Small intestine (tissue), 7 donors: Measurements from ENCODE around the gene CLPTM1. TPM values are rescaled to one million over a fixed set of nuclear protein-coding genes. Genes with fewer than 3 reads are reported as not detected.
"Not testable (repeated sequence)": the region's sequence is repeated elsewhere in the genome, so short reads cannot be mapped to it uniquely, and the experiment has no call there.

Experiments
- DNase-seq, 2 donors: peaks; one replicate each; pipeline versions ENCODE4 v3.0.0 to v3.0.0-alpha.2; 2013
- FAIRE-seq: peaks from 2 replicates; lab custom pipeline; 2012; peaks lifted over from hg19 to GRCh38; lab: Jason Lieb, UNC
- H3K27ac ChIP-seq, 3 donors: one replicate each; pipeline ENCODE4 v1.5.1; 2013; ENCODE audit warnings: low read length in 2 of 3, mild to moderate bottlenecking in 2 of 3, control low read depth in 1 of 3, inconsistent platforms in 1 of 3, low read depth in 1 of 3, moderate library complexity in 1 of 3
- H3K27me3 ChIP-seq, 3 donors: one replicate each; pipeline ENCODE4 v1.6.1; 2013; ENCODE audit warnings: low read length in 3 of 3, inconsistent platforms in 1 of 3; ENCODE audit not compliant: control insufficient read depth in 3 of 3, insufficient read depth in 3 of 3
- H3K36me3 ChIP-seq, 3 donors: one replicate each; pipeline ENCODE4 v1.6.1; 2013; ENCODE audit warnings: low read length in 3 of 3, inconsistent platforms in 1 of 3, low read depth in 1 of 3, mild to moderate bottlenecking in 1 of 3, moderate library complexity in 1 of 3; ENCODE audit not compliant: control insufficient read depth in 3 of 3, insufficient read depth in 2 of 3
- H3K4me1 ChIP-seq, 3 donors: one replicate each; pipeline ENCODE4 v1.6.1; 2013; ENCODE audit warnings: low read length in 2 of 3, inconsistent platforms in 1 of 3, low read depth in 1 of 3, mild to moderate bottlenecking in 1 of 3, moderate library complexity in 1 of 3; ENCODE audit not compliant: control insufficient read depth in 3 of 3, insufficient read depth in 2 of 3
- H3K4me3 ChIP-seq, 3 donors: one replicate each; pipeline ENCODE4 v1.5.1; 2013; ENCODE audit warnings: low read length in 3 of 3, control low read depth in 1 of 3, inconsistent platforms in 1 of 3, low read depth in 1 of 3, mild to moderate bottlenecking in 1 of 3, moderate library complexity in 1 of 3
- H3K9me3 ChIP-seq, 2 donors: one replicate each; pipeline ENCODE4 v1.6.1; 2013; ENCODE audit warnings: low read depth in 1 of 2, low read length in 1 of 2; ENCODE audit not compliant: control insufficient read depth in 2 of 2, insufficient read depth in 1 of 2
- WGBS, 3 donors: extraction: QIAGEN DNeasy Blood & Tissue Kit; methylation state at CpG; one replicate each; pipeline ENCODE4 v1.1.7; 2013; 5-methylcytosine and 5-hydroxymethylcytosine counted together
- polyA plus RNA-seq, 4 donors: library from polyadenylated mRNA; stranded (reverse) in 3 of 4; unstranded in 1 of 4; fragments of 200-250 nt in 3 of 4; fragments of 120-200 nt in 1 of 4; gene quantifications; one replicate each; pipeline versions ENCODE4 v1.2.1 to v1.2.3, GENCODE V29; 2013
- donor health status: healthy with polysubstance abuse.
- donor health status: control.
- donor health status: control.
- donor health status: Bipolar disorder and iron deficiency.
- donor health status: healthy.

Gene CLPTM1
- polyA plus RNA-seq, 4 donors: 63.0 to 101 (median 80.9) TPM

GRCh38 chr19:44999131-44999925 is 44.1 kb downstream of the CLPTM1 start:
- FAIRE-seq, H3K9me3 ChIP-seq, H3K27me3 ChIP-seq, H3K4me1 ChIP-seq, H3K4me3 ChIP-seq, H3K27ac ChIP-seq, DNase-seq: not testable (repeated sequence)
- peaks cover 0 to 13% (median 0%) of the 10 kb centered on the region in 3 donors for H3K36me3 ChIP-seq
- 69 to 79% (median 70%) methylated on average over 12 of the region's 12 CpGs for WGBS, 3 donors

GRCh38 chr19:45000665-45001064 is 45.5 kb downstream of the CLPTM1 start:
- DNase-seq, FAIRE-seq, H3K27me3 ChIP-seq, H3K9me3 ChIP-seq: not testable (repeated sequence)
- H3K4me3 ChIP-seq: peak overlapping the region in 1 of 3 donors; percentile 22
- H3K27ac ChIP-seq: peak overlapping the region in 2 of 3 donors; percentile 39 to 86
- peaks cover 0 to 13% (median 0%) of the 10 kb centered on the region in 3 donors for H3K36me3 ChIP-seq
- WGBS, 3 donors: 47 to 67% (median 60%) methylated on average over 19 of the region's 19 CpGs
- peaks cover 2 to 16% (median 6%) of the 10 kb centered on the region in 3 donors for H3K4me1 ChIP-seq

- FAIRE-seq (no peak), DNase-seq (peak; percentile 91 to 94)
- Histone ChIP-seq H3K4me1 (peaks cover 2 to 21% (median 6%) of the 10 kb centered on the region in 3 donors), H3K9me3 (no peaks in the 10 kb centered on the region), H3K27me3 (no peaks in the 10 kb centered on the region), H3K4me3 (peak within 1 kb of the TSS; percentile 66 to 94 (median 90)), H3K36me3 (peaks cover 0 to 12% (median 3%) of the 10 kb centered on the region in 3 donors), H3K27ac (peak within 1 kb of the TSS; percentile 97 to 99 (median 99))
- whole genome bisulfite sequencing, 3 donors: 1 to 2% (median 2%) methylated on average over 32 to 79 of the region's 79 CpGs
These were observed 46.0 kb downstream of the CLPTM1 start, which contains the start of gene RELB for GRCh38 chr19:45001087-45001739. TSS of gene RELB (plus strand) at chr19:45001464. CDS start at chr19:45001580, 116 bp downstream.

- no peak for FAIRE-seq
- 92 to 93% (median 92%) methylated on average over 4 of the region's 4 CpGs for WGBS, 3 donors
These were observed 48.3 kb downstream of the CLPTM1 start for GRCh38 chr19:45003485-45003884.

GRCh38 chr19:45005787-45006186 is 50.6 kb downstream of the CLPTM1 start:
- H3K27me3 ChIP-seq: no peaks in the 10 kb centered on the region
- DNase-seq (peak; percentile 86 to 96), FAIRE-seq (peak; percentile 76)
- peaks cover 5 to 53% (median 7%) of the 10 kb centered on the region in 3 donors for H3K4me1 ChIP-seq
- 25 to 60% (median 33%) methylated on average over 9 of the region's 9 CpGs for WGBS, 3 donors
- no peaks in the 10 kb centered on the region for H3K9me3 ChIP-seq
- H3K36me3 ChIP-seq: peaks cover 0 to 18% (median 5%) of the 10 kb centered on the region in 3 donors
- no peak overlapping the region for H3K4me3 ChIP-seq
- H3K27ac ChIP-seq: peak overlapping the region; percentile 91 to 96 (median 92)

More at GRCh38 chr19:45003485-45003884, 48.3 kb downstream of the CLPTM1 start:
- Histone ChIP-seq H3K27ac (no peak overlapping the region), H3K36me3 (peaks cover 0 to 13% (median 5%) of the 10 kb centered on the region in 3 donors), H3K4me1 (peaks cover 2 to 43% (median 6%) of the 10 kb centered on the region in 3 donors), H3K4me3 (no peak overlapping the region), H3K27me3 (no peaks in the 10 kb centered on the region), H3K9me3 (no peaks in the 10 kb centered on the region)
- no peak for DNase-seq

- Histone ChIP-seq H3K27me3 (no peaks in the 10 kb centered on the region), H3K4me1 (peaks cover 2 to 44% (median 5%) of the 10 kb centered on the region in 3 donors), H3K4me3 (peak overlapping the region in 1 of 3 donors; percentile 32), H3K9me3 (no peaks in the 10 kb centered on the region), H3K36me3 (peaks cover 2 to 26% (median 5%) of the 10 kb centered on the region in 3 donors), H3K27ac (peak overlapping the region; percentile 84 to 96 (median 86))
- DNase-seq (peak; percentile 89 to 96), FAIRE-seq (no peak)
- WGBS, 3 donors: 23 to 59% (median 37%) methylated on average over 10 of the region's 10 CpGs
These were observed 53.4 kb downstream of the CLPTM1 start for GRCh38 chr19:45008552-45008951.

GRCh38 chr19:45009625-45010255 is 54.6 kb downstream of the CLPTM1 start:
- Histone ChIP-seq H3K36me3 (peaks cover 4 to 28% (median 5%) of the 10 kb centered on the region in 3 donors), H3K4me1 (peaks cover 2 to 44% (median 5%) of the 10 kb centered on the region in 3 donors), H3K27ac (peak overlapping the region in 1 of 3 donors; percentile 6), H3K27me3 (no peaks in the 10 kb centered on the region), H3K4me3 (no peak overlapping the region), H3K9me3 (no peaks in the 10 kb centered on the region)
- FAIRE-seq (no peak), DNase-seq (no peak)
- WGBS, 3 donors: 83 to 92% (median 90%) methylated on average over 9 of the region's 9 CpGs

- Histone ChIP-seq H3K4me3 (no peak overlapping the region), H3K4me1 (peaks cover 0 to 41% (median 5%) of the 10 kb centered on the region in 3 donors), H3K27me3 (no peaks in the 10 kb centered on the region), H3K9me3 (no peaks in the 10 kb centered on the region), H3K27ac (no peak overlapping the region), H3K36me3 (peaks cover 4 to 29% (median 5%) of the 10 kb centered on the region in 3 donors)
- 66 to 83% (median 70%) methylated on average over 6 of the region's 6 CpGs for WGBS, 3 donors
- DNase-seq (no peak), FAIRE-seq (no peak)
These were observed 55.1 kb downstream of the CLPTM1 start for GRCh38 chr19:45010306-45010705.
